Measurements from ENCODE around the gene AGBL5.
"Not testable (repeated sequence)": the region's sequence is repeated elsewhere in the genome, so short reads cannot be mapped to it uniquely, and the experiment has no call there.

The AGBL5 gene

DNA sequence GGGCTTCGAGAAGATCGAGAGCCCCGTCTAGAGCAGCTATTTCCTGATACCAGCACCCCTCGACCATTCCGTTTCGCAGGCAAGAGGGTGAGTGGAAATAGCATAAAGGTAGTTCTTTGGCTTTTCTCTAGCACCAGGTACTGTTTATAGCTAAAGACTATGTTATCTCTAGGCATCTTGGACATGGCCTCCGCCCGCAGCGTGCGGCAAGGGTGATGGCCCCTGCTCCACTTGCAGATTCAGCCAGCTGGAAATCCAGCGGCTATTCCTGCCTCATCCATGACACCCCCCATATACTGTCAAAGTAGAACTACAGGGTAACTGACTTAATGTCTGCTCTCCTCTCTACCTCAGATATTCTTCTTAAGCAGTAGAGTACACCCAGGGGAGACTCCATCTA is 3.3 kb downstream of the AGBL5 start:
- DNase-seq, result no peak

DNA sequence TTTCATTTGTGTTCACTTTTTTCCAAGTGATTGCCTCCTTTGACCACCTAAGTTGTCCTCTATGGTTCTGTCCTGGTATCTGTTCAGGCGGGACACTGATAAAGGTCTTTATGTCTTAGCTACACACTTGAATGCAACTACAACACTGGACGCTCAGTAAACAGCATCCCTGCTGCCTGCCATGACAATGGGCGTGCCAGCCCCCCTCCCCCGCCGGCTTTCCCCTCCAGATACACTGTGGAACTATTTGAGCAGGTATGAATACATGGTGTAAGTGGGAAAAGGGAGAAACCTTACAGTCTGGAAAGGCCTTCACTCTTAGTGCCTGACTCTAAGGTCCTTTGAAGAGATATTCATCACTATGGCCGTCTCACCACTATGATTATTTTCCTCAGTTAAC is 5.7 kb downstream of the AGBL5 start:
- DNase-seq, result no peak

DNA sequence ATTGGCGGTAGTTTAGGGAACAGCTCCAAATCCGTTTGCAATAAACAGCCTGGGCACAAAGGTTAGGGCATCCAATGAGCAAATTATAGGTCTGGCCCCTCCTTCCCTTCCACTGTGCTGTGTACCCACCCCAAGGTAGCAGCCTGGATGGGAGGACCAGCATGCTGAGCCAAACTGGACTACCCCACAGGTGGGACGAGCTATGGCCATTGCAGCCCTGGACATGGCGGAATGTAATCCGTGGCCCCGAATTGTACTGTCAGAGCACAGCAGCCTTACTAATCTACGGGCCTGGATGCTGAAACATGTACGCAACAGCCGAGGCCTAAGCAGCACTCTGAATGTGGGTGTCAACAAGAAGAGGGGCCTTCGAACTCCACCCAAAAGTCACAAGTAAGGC is 6.7 kb downstream of the AGBL5 start:
- no peak for DNase-seq

DNA sequence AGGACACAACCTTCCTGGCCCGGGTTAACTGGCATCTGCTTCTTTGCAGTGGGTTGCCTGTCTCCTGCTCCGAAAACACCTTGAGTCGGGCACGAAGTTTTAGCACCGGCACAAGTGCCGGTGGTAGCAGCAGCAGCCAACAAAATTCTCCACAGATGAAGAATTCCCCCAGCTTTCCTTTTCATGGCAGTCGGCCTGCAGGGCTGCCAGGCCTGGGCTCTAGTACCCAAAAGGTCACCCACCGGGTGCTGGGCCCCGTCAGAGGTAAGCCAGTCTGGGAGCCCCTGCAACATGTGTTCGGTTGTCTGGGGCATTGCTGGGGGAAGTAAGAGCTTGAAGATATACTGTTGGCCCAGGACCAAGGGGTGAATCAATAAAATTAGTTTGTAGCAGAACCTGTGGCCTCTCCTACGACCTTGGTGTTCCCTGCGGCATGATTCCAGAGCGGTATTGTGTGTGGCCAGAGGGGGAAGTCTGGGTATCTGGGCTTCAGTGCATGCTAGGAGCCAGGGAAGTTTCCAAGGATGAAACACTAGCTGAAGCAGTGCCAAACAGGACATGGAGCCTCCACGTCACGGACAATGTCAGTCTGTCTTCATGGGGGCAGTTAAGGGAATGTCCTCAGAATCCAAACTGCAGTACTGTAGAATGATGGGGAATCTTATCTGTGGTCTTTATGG is 7.8 kb downstream of the AGBL5 start:
- DNase-seq, result no peak

DNA sequence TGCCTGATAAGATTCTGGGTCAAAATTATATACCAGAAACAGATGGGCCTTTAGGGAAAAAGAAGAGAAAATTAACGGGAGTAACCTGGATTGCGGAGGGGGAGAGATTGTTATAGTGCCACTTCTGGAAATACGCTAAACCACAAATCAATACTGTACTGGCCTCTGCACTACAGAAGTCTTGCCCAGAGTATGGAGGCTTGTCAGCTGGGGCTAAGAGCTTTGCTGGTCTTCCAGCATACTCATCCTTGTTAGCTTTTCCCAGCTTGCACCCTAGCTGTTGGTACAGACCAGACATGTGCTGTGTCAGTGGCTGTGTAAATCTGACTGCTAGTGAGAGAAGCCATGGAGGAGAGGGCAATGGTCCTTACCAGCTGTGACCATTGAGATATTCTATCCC is 8.9 kb downstream of the AGBL5 start:
- no peak for DNase-seq

DNA sequence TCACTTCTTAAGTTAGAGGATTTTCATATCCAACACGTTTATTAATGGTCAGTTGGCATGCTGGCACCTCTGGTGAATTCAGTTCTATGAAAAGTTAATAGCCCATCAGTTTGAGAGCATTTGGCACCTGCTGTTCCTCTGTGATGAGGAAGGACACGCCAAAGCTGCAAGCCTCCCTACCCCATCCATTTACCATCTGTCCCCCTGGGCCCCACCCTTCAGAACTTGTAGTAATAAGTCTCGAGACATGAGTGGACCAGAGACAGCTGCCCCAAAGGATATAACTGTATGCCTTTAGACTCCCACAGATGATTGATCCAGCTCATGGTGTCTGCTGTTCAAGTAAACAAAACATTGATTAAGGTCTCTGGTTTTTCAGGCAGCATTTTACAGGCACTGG is 13.7 kb downstream of the AGBL5 start:
- DNase-seq, result no peak

DNA sequence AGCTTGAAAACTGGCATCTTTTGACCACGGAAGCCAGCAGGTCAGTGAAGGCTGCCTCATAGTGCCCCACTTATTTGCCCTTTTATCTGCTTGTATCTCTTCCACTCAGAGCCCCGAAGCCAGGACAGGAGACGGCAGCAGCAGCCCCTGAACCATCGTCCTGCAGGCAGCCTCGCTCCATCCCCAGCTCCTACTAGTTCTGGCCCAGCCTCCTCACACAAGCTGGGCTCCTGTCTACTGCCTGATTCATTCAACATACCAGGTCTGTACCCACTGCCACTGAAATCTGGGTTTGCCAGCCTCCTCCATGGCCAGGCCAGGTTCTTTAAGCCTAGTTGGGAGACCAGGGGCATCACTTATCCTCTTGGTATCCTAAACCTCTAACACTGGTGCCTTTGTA is 15.9 kb downstream of the AGBL5 start:
- no peak for DNase-seq

DNA sequence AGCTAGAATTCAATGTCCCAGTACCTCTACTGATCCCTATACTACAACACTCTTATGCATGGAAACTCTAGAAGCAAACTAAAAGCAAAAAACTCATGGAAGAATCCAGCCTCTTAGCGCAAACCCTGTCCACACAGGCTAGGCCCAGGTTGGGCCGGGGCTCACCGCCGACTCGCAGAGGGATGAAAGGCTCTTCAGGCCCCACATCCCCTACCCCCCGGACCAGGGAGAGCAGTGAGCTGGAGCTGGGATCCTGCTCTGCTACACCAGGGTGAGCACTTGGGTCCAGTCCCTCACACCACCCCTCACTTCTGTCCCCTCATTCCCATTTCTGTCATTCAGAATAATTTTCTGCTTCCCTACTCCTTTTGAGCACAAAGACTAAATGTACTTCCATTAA is 18.0 kb downstream of the AGBL5 start:
- DNase-seq, result no peak

DNA sequence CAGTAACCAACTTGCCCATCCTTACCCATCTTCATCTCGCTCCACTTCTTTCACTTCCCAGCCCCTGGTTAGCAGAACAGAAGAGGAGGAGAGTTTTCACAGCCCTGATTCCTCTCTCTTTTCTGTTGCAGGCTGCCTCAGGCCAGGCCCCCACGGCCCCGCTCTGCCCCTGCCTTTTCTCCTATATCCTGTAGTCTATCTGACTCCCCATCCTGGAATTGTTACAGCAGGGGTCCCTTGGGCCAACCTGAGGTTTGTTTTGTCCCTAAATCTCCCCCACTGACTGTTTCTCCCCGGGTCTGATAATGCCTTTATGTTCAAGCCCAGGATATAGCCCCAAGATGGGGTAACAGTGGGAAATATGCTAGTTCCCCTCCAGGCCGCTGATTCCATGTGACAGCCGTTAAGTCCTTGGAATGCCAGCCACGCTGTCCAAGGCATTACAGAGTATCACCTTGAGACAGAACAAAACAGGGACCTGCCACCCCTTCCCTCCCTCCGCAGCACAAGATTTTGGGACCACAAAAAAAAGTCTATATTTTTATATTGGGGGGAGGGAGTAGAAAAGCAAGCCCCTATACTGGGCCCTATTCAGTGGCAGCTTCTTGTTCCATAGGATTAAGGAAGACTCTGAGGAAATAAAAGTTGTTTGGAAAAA is 18.6 kb downstream of the AGBL5 start:
- no peak for DNase-seq

DNA sequence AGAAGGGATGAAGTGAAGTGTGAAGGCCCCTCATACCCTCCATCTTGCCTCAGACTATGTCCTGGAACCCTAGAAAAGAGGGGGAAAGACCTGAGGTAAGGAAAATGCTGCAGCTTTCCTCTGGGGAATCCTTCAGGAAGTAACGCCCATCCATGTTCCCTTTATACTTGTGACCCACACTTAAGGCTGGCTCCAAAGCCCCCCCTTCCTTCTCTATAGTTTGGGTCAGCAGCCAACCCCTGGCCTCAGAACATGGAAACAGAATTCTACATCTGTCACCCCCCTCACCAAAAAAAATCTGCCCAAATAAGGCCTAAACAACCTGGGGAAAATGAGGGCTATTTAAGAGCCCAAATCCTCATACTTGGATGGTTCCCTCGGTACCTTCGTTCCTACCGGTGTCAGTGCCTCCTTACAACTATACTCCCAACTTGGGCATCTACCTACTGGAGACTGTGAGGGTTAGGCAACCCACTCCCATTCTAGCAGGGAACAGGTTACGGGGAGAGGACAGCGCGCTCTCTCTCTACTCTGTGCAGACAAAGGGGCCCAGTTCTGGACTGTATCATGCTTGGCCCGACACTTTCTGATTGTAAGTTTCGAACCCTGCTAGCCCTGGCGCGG is 19.3 kb downstream of the AGBL5 start:
- DNase-seq, result no peak

DNA sequence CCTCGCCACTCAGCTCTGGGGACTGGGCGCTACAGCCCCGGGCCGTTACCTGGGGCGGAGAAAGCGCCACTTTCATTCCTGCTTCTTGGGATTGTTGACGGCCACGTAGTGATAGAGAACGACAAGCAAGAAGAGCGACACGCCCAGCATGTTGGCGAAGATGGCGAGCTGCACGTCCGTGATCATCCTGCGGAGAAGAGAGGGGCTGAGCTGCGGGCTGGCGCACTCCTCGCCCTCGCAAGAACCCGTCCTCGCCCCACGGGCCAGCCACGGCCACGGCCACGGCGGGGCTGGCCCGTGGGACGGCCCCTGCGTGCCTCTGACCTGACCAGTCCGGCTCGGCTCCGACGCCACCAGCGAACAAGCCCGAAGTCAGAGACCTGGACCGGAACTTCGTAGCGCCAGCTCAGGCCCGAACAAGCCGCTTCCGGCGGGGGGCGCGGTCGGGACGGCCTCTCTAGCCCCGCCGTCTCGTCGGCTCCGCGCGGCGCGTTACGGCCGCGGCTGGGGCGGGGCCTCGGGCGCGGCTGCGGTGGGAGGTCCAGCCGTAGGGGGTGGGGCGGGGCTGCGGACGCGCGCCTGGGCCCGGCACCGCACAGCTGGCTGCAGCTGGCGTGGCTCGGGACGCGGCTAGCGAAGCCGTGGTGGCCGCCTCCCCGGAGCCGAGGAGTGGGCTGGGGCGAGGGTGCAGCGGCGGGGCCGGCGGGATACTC is 20.0 kb downstream of the AGBL5 start, which contains the start of gene OST4:
OST4 (minus strand) TSS at position 378 of the 713 bp plus-strand sequence.
- DNase-seq, result peak; percentile 94

DNA sequence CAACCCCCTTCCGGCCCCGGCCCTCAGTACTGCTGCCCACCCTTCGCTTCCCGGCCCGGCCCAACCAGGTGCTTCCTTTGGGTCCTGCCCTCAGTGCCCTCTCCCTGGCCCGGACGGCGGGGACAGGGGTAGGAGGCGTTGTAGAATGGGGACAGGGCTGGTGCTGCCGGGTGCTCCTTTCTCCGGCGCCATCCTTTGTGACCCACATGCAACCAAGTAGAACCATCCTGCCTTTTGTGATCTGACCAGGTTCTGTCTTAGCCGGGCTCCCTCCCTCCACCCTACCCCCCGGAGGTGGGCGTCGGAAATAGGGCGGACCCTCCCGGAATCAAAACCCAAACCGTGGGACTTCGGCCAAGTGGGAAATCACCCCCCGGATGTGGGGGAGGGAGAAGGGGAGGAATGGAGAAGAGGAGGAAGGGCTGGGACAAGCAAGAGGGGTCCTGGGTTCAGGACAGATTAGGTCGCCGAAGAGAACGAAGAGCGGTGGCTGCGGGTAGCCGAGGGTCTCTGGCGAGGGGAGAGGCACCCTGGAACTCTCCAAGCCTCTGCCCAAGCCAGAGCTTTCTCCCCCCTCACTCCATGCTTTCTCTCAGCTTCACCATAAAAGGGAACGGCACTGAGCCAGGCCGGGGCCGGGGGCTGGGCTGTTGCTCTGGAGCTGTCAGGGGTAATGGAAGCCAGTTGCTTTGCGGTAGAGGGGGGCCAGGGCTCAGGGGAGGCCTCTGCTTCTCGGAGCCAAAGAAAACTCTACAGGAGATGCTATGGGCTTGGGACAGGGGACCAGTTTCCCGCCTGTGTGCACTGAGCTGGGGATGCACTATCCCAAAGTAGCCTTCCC is 20.7 kb downstream of the AGBL5 start:
- DNase-seq, result no peak

DNA sequence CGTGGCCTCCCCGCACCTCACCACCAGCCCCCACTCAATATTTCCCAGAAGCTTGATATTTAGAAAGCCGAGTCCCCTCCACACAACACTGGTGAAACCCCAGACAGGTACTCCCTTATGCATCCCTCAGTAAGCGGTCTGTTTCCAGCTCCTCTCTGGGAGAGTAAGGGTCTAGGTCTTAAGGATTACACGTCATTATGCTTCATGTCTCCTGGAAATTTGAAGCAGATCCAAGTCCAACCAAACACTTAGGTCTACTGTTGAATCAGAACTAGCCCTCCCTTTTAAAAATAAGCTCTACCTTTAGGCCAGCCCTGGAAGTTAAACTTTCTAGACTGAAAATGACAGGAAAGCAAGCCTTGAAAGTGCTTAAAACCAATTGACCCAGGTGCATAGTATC is 21.5 kb downstream of the AGBL5 start:
- DNase-seq, result no peak

DNA sequence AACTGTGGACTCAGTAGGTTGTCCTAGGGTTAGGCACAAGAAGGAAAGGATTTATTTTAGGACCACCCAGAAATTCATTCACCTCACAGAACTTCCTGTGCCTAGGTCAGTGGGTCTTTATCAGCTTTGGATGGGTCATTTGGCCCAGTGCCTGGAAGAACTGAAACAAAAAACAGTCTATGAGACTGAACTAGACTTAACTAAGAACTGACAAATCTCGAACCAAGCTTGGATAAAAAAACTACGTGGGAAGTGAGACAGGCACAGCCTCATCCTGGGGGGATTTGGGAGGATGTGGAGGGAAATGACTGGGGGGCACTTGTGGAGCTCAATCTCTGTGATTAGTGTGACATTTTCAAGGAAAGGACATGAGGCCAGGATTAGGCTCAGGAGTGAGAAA is 22.3 kb downstream of the AGBL5 start:
- DNase-seq, result no peak

DNA sequence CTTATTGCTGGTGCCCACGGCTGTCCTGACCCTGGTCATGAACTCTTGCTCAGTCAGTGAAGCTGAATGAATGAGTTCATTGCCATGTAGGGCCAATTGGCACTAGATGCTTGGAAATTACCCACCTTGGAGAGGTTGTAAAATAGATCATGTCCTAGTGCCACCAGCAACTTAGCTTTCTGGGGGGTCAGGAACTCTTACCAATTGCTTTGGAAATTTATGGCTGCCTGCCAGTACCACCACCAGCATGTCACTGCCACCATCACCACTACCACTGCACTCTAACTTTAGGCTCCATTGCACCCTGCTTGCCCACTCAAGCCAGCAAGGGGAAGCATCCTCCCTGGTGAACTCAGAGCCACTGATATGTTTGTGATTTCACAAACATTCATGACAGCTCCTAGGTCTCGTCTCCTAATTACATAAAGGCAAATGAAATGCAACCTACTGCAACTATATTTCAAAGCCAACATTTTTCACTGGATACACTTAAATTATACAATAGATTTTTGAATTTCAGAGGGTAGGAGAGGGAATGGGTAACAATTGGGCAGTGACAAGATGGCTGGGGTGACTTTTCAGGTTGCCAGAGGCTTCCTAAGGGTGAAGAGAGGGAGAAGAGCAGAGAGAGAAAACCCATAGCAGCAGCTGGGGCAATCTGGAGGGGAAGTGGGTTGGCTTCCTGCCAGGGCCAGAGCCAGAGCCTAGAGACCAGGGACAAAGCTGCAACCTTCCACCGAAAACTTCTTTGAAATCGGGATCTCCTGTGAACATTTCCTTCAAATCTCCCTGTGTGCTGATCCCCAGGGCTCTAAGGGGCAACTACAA is 23.5 kb downstream of the AGBL5 start:
- DNase-seq, result no peak

DNA sequence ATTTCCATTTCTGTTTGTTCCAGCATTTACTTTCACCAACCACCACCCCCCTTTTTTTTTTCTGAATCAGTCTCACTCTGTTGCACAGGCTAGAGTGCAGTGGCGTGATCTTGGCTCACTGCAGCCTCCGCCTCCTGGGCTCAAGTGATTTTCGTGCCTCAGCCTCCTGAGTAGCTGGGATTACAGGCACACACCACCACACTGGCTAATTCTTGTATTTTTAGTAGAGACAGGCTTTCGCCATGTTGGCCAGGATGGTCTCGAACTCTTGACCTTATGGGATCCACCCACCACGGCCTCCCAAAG is 24.1 kb downstream of the AGBL5 start:
- DNase-seq, result not testable (repeated sequence)

DNA sequence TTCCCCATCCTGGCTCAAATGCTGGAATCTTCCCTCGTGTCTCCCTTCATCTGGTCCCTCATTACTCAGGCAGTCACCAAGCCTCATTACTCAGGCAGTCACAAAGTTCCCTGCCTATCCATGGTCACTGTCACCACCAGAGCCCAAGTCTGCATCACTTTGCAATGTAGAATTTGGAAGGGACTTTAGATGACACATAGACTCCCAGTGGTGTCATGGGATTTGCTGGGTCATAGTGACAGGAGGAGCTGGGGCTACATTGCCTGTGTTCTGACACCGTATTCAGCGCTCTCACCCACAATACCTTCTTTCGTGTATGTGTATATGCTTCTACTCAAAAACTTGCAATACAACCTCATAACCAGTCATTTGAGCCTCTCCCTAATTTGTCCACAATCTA is 24.9 kb downstream of the AGBL5 start:
- DNase-seq, result no peak

DNA sequence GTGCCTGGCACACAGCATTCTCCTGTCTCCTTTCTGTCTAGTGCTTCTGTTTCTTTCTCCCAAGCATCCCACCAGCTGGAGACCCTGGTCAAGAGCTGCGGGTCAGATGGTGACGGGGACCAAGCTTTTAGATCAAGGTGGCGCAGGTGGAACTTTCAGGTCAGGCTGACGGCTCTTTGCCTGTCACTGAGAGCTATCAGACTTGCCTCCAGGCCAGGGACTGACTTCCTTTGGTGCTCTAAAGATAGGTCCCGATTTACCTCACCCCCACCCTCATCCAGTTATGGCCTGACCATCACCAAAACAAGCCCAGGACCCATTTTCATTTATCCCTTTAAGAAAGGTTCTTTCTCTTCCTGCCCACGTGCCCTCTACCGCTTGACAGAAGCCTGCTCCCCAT is 25.8 kb downstream of the AGBL5 start:
- DNase-seq, result no peak

DNA sequence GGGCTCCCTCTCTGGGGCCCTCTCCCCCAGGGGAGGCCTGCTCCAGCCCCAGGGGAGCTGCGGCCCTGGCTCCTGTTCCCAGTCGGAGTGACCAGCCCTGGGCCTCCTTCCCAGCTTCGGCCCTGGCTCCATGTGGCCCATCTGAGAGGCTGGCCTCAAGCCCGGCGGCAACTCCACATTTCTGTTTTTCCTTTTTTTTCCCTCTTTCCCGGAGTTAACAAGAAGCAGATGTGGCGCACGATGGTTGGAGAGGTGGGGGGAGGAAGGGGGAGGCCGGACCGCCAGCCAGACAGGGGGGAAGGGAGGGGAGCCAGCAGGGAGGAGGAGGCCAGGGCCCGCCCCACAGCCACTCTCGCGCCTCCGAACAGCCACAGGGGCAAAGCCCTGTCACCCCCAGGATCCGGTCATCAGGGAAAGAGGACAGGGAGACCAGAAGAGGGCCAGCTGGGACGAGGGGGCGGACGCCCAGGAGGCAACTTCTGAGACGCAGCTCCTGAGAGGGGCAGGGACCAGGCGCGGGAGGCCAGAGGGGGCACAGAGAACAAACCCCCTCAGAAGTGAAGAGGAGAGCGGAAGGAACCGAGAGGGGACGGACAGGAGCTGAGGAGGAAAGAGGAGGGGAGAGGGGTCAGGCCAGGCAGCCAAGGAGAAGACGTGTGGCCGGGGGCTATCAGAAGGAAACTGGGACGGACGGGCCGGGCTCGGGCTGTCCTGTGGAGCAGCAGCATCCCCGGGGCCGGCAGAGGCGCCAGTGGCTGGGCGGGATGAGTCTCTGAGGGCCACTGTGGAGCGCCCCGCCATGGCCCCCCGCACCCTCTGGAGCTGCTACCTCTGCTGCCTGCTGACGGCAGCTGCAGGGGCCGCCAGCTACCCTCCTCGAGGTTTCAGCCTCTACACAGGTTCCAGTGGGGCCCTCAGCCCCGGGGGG is 27.1 kb downstream of the AGBL5 start, which contains the start of gene EMILIN1:
EMILIN1 (plus strand) TSS at position 349 of the 928 bp plus-strand sequence; CDS start at position 800, 451 bp downstream.
- DNase-seq, result no peak

DNA sequence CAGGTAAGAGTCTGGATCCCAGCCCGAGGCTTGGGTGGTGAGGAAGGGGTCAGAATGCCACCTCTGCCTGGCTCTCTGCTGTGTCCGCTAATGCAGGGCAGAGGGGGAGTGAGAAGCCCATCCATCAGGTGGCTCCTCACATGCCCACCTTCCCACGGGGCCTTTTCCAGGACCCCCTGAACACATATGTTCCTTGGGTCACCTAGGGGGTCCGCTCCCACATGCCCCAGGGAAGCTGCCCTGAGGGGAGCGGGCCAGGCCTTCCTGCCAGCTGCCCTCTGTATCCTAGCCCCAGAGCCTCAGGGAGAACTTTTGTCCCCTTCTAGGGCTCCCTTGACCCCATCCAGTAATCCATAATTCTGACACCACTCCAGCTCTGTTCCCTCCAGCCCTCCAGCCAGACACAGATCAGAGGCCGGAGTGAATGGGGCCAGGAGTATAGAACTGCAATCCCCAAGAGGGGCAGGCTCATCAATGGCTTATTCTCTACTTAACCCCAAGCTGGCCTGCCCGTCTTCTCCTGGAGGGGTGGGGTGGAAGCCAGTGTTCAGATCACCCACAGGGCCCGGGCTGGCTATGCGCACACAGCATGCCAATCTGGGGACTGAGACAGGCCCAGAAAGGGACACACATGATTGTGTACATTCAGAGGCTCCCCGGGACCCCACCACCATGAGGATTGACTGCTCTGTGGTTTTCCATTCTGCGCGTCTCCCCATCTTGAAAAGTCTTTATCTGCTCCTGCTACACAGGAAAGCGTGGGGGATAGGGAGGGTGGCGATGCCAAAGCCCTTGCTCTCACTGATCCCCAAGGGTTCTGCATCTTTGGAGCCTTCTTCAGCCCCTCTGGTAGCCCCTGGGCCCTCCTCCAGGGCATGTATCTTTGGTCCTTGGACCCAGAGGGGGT is 28.0 kb downstream of the AGBL5 start:
- no peak for DNase-seq

All from NCI-H2171 (cell line).